GM21717 (cell line): Measurements from ENCODE around the gene UBE3C.
"Not testable (repeated sequence)": the region's sequence is repeated elsewhere in the genome, so short reads cannot be mapped to it uniquely, and the experiment has no call there.

Source experiments
- ATAC-seq: cut with Tn5 transposase; IDR thresholded peaks from one replicate; pipeline ENCODE4 v1.9.1; 2021; ENCODE audit warnings: mild to moderate bottlenecking, moderate library complexity; ENCODE audit not compliant: unreplicated experiment

UBE3C gene

DNA sequence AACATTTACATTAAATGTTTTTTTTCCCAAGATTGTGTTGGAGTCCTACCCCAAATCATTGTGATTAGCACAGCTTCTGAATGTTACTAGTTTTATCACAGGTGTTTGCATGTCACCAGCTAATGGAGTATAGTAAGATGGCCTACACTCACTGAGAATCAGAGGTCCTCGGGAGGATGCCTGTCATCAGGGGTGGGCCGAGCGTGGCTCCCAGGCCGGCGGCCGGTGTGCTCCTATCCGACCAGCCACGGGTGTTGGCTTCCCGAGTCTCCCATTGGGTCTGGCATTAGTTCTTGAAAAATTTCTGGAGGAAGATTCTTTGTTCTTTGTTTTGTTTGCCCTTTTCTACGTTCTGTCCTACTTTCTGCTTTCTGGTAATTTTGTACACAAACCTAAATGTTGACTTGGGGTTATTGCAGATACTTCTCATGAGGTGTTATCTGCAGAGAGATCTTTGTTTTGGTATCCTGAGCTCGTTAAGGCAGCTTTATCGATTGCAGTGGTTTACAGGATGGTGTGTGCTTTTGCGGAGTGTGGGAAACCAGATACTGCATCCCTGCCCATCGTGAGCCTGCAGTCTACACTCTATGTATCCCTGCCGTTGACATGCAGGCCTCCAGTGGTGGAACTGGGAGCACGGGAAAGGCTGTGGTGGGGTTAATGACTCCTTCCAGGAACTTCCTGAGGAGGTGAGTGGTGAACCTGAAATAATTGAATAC is 130.8 kb downstream of the UBE3C start:
- no peak for ATAC-seq

DNA sequence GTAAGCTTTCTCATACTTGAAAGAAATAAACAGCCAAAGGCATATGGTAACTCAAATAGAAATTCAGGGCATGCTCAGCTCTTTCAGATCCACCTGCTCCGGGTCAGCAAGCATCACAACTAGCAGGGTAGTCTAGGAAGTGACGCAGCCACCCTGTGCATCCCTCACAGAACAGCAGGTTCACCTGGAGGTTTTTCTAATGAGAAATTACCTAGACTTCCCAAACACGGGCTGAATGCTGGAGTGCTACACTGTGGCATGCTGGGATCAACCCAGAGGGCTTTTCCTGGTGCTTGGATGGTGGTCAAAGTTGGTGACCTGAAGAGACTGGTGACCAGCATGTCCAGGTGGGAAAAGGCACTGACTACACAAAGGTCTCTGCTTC is 131.3 kb downstream of the UBE3C start:
- no peak for ATAC-seq

DNA sequence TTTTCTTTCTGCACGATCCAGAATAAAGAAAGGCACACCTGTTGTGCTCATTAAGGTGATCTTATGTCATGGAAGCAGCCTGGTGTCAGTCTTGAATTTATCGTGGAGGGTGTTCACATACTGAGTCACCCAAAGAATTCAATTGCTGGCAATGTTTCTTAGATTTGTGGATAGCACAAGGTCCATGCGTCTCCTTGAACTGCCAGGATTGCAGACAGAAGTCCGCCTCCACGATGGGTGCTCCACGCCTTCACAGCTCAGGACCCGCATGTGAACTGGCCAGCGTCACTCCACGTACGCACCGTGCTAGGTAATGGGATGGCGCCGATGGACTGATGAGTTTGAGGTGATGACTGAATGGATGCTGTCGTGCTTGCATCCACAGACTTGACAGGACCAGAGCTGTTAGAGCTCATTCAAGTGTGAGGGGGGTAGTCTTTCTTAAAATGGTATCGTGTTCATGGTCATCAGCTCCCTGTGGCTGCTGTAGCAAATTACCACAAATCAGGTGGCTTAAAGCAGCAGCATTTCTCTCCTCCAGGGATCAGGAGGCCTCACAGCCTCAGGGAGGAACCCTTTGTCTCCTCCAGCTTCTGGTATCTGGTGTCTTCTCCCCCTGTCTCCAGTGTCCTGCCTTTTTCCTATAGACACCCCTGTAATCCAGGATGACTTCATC is 132.7 kb downstream of the UBE3C start:
- ATAC-seq = no peak

DNA sequence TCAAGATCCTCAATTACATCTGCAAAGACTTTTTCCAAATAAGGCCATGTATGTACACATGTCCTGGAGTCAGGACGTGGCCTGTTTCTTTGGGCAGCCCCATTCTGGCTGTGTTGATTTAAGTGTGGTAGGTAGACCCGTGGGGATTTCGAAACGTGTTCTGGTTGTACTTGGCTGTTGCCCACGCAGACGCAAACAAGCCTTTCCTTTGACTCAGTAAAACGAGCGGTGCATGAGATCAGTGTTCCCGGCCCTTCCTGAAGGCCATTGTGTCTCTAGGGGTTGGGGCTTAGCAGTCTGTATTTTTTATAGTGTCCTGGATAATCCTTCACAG is 133.2 kb downstream of the UBE3C start:
- no peak for ATAC-seq

DNA sequence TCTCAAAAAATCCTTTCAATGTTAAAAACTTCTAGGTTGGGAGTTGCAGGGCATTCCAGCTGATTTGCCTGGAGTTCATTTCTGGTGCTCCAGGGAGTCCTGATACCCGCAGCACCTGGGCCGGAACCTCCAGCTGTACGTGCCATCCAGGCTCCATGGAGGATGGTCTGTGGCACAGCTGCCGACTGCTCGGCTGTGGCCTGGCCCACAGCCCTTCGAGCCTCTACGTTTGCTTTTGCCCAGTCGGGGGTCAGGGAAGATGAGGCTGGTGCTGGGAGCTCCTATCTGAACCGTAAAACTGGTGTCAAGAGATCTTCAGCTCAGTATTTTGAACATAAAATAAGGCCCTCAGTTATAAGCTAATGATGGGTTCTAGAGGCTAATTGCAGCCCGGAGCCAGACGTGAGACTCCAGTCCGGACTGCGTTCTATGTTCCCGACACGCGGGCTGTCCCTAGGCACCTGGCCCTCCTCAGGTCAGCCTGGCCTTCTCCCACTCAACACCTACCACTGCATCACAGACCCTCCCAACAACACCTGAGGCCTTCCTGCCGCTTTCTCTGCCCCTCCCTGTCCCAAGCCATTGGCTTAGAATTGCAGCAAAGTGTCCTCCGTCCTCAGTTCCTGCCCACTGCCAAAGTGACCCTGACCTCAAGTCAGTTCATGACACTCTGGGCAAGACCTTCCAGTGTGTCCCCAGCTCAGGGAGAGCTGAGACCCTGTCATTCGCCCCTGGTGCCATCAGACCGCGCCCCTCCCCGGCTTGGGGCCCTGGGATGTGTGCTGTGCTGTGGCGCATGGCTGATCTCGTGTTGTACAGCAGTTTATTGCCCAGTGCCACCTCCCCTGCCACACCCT is 133.9 kb downstream of the UBE3C start:
- ATAC-seq = no peak

DNA sequence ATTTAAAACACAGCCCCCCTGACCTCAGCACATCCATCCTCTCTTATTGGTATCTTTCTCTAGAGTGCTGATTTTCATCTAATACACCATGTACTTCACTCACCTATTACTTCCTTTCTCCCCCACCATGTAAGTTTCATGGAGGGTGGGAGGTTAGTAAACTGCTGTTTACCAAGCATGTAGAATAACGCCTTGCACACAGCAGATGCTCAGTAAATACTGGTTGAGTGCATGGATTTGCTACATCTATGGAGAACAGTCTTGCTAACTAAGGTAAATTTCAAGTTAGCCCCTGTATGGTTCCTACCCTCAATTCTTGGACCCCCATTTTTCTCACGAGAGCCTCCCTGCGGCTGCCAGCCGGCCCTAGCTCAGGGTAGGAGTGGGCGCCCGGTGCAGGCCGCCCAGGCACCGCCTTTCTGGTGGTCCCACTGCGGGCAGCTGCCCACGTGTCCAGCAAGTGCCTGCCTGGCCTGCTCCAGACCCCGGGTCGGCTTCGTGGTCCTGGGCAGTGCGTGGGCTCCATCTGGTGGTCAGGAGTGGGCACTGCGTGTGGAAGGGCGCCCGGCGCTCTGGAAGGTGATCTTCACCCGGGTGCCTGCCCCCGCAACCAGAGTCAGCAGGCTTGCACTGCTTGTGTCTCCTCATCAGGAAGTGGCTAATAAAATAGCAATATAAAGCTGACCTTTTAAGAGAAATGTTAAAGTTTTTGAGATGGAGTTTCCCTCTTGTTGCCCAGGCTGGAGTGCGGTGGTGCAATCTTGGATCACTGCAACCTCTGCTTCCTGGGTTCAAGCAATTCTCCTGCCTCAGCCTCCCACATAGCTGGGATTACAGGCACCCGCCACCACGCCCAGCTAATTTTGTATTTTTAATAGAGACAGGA is 134.7 kb downstream of the UBE3C start:
- ATAC-seq = peak; percentile 83

DNA sequence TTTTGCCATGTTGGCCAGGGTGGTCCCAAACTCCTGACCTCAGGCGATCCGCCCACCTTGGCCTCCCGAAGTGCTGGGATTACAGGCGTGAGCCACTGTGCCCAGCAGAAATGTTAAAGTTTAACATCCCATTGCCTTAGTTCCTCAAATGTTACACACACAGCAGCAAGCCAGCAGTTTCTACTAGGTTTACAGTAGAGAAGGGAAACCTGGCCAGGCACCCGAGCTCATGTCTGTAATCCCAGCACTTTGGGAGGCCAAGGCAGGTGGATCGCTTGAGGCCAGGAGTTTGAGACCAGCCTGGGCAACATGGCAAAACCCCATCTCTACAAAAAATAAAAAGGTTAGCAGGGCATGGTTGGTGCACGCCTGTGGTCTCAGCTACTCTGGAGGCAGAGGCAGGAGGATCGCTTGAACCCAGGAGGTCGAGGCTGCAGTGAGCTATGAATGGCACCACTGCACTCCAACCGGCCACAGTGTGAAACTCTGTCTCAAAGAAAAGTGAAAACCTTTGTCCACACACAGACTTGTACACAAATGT is 135.4 kb downstream of the UBE3C start:
- ATAC-seq = not testable (repeated sequence)

DNA sequence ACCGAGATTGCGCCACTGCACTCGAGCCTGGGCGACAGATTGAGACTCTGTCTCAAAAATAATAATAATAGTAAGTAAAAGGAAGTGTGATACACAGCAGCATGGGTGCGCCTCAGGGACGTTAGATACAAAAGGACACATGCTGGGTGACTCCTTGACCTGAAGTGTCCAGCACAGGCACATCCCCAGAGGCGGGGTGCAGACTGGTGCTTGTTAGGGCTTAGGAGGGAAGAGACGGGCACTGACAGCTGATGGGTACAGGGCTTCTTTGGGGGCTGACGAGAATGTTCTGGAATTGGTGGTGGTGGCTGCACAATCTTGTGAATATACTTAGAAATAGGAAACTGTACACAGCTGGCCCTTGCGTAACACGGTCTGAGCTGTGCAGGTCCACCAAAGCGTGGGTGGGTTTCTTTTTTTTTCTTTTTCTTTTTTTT is 136.3 kb downstream of the UBE3C start:
- ATAC-seq = no peak

DNA sequence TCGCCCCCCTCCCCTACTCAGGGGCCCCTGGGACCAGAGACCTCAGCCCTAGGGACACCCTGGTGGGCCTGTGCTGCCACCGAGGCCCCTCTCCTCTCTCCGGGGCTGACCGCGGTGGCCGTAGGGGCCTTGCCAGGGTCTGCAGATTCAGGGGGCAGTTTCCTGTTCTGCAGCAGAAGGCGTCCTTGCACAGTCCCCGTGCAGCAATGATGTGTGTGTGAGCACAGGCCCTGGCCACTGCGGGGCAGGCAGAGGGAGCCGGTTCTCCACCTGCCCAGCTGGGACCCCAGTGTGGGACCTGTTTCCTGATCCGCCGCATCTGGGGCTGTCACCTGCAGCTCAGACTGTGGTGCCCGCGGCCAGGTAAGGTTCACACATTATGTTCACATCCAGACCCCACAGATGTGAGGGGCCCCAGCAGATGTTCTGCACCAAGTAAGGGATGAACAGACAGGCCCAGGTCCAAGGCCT is 137.4 kb downstream of the UBE3C start:
- ATAC-seq = no peak

DNA sequence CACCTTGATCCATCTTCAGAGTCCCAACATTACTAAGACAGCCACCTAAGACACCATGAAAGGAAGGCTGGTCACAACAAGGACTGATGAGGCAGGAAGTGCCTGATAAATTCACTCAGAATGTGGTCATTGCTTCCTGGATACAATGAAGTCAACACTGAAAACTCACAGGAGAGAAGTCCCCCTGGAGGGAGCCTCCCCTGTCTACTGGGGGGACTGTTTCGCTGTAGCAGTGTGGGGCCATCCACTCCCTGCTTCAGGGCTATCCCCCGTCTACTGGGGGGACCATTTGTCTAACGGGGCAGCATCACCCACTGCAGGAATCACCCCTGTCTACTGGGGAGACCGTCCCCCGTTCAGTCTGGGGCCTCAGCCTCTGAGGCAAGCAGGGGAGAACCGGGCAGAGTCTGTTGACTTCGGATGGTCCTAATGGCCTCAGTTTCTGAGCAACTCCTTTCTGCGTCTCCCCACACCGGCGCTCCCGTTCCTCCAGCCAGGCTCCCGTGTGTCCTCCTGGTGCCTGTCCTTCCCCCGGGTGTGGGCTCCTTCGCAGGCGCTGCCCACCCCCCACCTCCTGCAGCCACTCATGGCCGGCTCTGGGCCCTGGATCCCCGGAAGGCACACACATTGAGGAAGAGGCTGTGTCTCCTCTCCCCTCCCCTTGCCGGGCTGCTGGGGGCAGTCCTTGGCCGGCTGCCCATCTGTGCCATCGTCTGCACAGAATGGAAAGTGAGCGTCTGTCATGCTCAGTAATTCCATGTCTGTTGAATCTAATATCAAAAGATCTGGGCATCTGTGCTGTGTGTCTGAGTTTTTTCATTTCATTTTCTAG is 138.2 kb downstream of the UBE3C start:
- ATAC-seq = no peak

DNA sequence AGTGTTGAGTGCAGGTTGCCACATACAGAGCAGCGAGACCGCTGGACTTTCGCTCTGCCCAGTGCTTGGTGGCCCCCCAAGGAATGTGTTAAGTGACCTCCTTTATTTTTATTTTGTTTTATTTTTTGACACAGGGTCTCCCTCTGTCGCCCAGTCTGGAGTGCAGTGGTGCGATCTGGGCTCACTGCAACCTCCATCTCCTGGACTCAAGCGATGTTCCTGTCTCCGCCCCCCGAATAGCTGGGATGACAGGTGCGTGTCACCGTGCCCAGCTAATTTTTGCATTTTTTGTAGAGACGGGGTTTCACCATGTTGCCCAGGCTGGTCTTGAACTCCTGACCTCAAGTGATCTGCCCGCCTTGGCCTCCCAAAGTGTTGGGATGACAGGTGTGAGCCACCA is 138.8 kb downstream of the UBE3C start:
- not testable (repeated sequence) for ATAC-seq

DNA sequence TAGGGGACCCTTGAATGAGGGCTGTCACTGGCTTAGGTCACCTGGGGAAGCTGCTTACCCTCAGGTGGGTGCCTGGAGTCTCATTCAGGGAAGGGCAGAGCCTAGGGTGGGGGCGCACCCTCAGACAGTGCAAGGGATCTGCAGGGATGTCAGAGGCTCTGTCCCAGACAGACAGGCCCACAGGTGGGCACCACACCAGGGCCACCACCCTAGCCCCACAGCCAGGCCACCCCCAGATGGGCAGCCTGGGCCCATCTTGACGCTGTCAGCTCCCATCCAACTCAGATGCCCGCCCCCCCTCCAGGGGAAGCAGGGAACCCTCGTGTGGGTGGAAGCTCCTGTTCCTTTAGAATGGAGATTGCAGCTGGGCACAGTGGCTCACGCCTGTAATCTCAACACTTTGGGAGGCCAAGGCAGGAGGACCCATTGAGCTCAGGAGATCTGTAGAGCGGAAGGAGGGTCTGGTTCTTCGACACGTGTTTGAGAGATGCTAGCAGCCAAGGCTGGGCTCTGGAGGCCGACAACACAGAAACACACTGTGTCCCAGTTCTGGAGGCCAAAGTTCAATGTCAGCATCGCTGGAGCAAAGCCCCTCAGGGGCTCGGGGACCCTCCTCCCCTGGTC is 139.6 kb downstream of the UBE3C start:
- ATAC-seq = no peak

DNA sequence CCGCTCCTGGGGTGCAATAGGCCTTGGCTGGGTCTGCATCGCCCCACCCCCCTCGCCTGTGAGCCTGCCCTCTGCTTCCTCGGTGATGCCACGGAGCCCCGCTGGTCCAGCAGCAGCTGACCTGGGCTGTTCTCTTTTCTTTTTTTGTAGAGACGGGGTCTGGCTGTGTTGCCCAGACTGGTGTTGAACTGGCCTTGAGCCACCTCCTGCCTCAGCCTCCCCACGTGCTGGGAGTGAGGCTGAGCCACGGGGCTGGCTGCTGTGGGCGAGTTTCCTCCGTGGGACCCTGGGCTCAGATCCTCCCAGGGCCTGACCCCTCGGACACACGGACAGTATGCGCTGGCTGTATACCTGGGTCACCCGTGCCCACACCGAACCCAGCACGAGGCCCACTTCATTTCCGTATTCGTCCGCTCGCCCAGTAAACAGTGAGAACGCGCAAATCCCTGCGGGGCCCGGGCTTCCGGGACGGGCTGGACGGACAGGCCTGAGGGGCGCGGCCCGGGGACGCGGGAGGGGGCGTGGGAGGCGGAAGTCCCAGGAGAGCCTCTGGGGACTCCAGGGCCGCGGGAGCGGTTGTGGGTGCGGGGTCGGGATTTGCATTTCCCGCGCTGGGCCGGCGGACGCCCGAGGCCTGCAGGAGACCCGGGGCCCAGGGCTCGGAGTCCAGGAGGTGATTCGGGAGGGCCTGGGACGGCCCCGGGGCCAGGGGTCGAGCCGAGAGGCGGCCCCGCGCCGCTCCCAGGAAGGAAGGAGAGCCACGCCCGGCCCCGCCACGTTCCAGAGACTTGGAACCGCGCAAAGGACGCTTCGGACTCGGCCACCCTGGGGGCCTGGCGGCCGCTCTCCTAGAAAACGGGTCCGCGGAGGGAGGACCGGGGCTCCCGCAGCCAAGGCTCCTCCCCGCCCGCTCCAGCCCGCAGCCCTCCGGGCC is 140.3 kb downstream of the UBE3C start:
- ATAC-seq = no peak

DNA sequence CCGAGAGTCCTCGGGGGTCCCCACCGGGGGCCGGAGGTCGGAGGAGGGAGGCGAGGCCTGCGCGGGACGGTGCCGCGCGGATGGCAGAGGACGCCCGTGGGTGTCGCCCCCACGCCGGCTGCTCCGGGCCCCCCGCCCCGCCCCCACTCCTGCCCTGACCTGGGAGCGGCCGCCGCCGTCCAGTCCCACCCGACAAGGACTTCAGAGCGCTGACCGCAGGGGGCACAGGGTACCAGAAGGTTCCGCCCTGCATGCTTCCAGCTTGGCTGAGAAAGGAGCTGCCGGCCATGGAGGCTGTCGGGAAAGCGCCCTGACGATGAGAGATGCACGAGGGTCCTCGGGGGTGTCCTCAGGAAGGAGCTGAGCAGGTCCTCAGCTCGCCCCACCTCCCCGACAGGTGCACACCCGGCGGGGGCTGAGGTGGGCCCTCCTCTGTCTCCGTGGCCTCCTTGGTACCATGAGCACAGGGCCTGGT is 141.1 kb downstream of the UBE3C start:
- no peak for ATAC-seq

DNA sequence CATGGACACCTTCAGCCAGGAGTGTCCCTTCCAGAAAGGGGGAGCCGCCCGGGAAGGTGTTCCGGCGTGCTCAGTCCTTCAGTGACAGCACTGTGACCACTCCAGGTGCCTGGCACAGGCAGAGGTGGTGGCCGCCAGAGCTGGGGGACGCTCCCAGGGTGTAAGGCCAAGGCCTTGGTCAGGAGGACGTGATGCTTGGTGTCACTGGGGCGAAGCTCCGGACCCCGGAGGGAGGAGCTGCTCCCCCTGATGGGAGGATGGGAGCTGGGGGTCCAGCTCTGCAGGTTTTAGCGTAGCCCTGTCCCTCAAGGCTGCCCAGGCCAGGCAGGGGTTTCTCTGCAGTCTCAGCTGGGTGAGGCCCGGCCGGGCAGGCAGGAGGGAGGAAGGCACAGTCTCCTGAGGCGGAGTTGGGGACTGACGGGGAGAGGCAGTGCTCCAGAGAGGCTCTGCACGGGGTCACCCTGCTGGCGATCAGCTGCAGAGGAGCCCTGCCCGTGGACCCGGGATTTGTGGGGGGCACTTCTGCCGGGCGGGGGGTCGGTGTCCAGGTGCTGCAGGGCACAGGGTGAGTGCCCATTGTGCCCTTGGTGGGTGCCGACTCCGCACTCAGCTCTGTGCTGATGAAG is 141.6 kb downstream of the UBE3C start:
- no peak for ATAC-seq

DNA sequence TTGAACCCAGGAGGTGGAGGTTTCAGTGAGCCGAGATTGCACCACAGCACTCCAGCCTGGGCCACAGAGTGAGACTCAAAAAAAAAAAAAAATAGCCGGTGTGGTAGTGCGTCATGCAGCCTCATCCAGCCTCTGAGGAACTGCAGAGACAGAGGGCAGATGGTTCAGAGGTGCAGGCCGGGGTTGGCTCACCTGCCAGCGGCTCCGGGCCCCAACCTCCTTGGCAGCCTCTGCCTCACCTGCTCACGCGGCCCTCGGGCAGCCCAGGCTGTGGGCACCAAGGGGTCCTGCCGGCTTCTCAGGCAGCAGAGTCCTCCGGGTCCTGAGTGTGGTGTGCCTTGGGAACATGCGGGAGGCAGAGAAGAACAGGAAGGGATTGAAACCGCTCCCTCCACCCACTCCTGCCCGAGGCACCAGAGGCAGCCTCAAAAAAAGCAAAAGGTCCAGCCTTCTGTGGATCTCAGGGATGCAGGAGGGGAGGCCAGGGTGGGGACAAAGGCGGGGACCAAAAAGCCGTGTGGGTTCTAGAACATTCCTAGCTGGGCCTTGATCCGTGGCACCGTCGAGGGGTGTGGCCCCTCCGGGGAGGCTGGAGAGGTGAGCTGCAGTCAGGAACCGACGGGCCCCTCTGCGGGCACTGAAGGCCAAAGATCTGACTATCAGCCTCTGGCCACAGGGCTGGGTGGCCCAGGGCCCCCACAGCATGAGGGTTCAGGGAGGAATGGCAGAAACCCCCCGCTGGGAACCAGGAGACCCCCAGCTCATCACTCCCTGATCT is 142.7 kb downstream of the UBE3C start:
- no peak for ATAC-seq
